ENCODE data around the gene AGFG2.

The AGFG2 gene

GRCh38 chr7:100599911-100600729, 61.1 kb downstream of the AGFG2 start:
- Histone ChIP-seq H3K4me3 (ENCODE audit: low read length) (no peak overlapping the region), H3K27me3 (ENCODE audit: insufficient read depth, low read length) (no peaks in the 10 kb centered on the region), H3K4me1 (ENCODE audit: insufficient read depth, low read length) (peaks cover 33% of the 10 kb centered on the region), H3K36me3 (ENCODE audit: insufficient read depth, low read length) (no peaks in the 10 kb centered on the region), H2AFZ (ENCODE audit: low read depth, low read length) (no peak overlapping the region), H3K9me3 (ENCODE audit: low read length) (no peaks in the 10 kb centered on the region)

- Histone ChIP-seq H3K4me3 (ENCODE audit: low read length) (no peak overlapping the region), H3K9me3 (ENCODE audit: low read length) (no peaks in the 10 kb centered on the region), H3K27me3 (ENCODE audit: insufficient read depth, low read length) (no peaks in the 10 kb centered on the region), H3K4me1 (ENCODE audit: insufficient read depth, low read length) (peaks cover 33% of the 10 kb centered on the region), H3K36me3 (ENCODE audit: insufficient read depth, low read length) (no peaks in the 10 kb centered on the region), H2AFZ (ENCODE audit: low read depth, low read length) (no peak overlapping the region)
These were observed 61.7 kb downstream of the AGFG2 start for GRCh38 chr7:100600730-100601038.

DNA sequence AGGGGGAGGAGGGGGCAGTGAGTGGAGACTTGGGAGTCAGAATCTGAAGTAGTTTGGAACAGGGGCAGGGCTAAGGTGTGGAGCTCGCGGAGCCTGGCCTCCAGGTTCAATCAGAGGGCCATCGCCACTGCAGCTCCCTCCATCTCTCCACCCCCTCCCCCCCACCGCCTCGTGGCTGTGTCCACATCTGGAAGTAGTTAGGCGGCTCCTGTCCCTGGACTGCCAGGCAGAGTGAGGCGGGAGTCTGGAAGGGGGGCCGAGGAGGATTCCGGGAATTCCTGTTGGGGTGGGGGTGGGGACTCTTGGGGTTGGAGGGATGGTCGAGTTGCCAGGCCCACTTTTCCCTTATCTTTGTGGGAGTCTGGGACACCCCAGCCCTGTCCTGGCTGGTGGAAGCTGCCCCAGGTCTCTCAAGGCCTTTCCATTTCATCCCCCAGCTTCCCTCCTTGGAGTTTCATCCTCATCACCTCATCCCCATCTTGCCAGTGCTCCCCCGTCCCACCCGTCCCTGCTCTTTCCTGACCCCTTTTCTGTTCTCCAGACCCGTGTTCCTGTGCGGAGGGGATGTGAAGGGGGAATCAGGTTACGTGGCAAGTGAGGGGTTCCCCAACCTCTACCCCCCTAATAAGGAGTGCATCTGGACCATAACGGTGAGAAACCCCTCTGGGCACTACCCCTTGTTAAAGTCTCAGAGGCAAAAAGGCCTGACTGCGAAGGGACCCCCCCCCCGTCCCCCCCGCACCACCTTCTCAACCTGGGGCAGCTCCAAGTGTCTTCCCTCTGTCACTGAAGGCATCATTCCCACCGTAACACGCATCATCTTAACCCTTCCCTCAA, 64.1 kb downstream of the AGFG2 start:
- peaks cover 33% of the 10 kb centered on the region for H3K4me1 ChIP-seq (ENCODE audit: insufficient read depth, low read length)
- no peaks in the 10 kb centered on the region for H3K9me3 ChIP-seq (ENCODE audit: low read length)
- H2AFZ ChIP-seq (ENCODE audit: low read depth, low read length) = no peak overlapping the region
- H3K4me3 ChIP-seq (ENCODE audit: low read length) = peak overlapping the region; percentile 33
- no peaks in the 10 kb centered on the region for H3K36me3 ChIP-seq (ENCODE audit: insufficient read depth, low read length)
- H3K27me3 ChIP-seq (ENCODE audit: insufficient read depth, low read length) = no peaks in the 10 kb centered on the region

DNA sequence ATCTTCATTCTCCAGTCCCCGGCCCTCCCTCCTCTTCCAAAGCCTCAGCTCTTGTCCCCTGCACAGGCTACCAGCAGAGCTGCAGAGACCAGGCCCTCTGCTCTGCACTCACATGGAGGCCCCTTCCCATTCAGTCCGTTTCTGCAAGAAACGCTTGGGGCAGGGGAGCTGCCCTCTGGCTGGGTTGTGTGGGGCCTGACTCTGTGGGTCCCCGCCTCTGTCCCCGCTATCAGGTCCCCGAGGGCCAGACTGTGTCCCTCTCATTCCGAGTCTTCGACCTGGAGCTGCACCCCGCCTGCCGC, 64.7 kb downstream of the AGFG2 start:
- no peaks in the 10 kb centered on the region for H3K9me3 ChIP-seq (ENCODE audit: low read length)
- H3K4me3 ChIP-seq (ENCODE audit: low read length) = peak overlapping the region; percentile 33
- H3K36me3 ChIP-seq (ENCODE audit: insufficient read depth, low read length) = no peaks in the 10 kb centered on the region
- no peaks in the 10 kb centered on the region for H3K27me3 ChIP-seq (ENCODE audit: insufficient read depth, low read length)
- H2AFZ ChIP-seq (ENCODE audit: low read depth, low read length) = no peak overlapping the region
- H3K4me1 ChIP-seq (ENCODE audit: insufficient read depth, low read length) = peaks cover 33% of the 10 kb centered on the region

- Histone ChIP-seq H3K4me3 (ENCODE audit: low read length) (peak overlapping the region; percentile 33), H3K27me3 (ENCODE audit: insufficient read depth, low read length) (no peaks in the 10 kb centered on the region), H2AFZ (ENCODE audit: low read depth, low read length) (no peak overlapping the region), H3K36me3 (ENCODE audit: insufficient read depth, low read length) (no peaks in the 10 kb centered on the region), H3K9me3 (ENCODE audit: low read length) (no peaks in the 10 kb centered on the region), H3K4me1 (ENCODE audit: insufficient read depth, low read length) (peaks cover 33% of the 10 kb centered on the region)
These were observed 65.3 kb downstream of the AGFG2 start for GRCh38 chr7:100604028-100604975.

DNA sequence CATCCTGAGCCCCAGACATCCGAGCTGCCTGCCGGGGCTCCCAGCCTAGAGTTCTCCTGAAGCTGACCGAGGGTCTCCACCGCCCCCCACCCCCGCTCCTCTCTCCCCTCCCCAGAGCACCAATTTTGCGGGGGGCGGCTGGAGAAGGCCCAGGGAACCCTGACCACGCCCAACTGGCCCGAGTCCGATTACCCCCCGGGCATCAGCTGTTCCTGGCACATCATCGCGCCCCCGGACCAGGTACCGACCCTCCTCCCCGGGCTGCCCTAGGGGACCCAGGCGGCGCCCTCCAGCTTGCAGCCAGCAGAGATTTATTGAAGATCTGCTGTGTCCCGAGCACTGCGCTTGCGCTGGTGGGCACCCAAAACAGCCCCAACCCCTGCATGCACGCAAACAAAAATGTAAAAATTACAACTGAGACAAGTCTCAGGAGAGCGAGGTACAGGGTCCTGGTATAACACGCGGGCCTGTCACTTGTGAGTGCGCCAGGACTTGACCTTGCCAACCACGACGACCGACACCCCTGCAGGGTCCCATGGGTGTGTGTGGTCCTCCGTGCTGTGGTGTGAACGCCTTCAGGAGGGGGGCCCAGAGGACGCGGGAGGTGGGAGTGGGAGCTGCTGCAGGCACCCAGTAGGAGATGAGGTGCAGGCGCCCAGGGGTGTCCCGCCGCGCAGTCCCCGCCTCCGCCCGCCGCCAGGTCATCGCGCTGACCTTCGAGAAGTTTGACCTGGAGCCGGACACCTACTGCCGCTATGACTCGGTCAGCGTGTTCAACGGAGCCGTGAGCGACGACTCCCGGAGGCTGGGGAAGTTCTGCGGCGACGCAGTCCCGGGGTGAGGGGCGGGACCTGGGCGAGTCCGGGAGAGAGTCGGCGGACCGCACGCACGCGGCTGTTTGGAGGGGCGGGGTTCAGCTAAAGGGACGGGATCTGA, 66.2 kb downstream of the AGFG2 start:
- H3K4me1 ChIP-seq (ENCODE audit: insufficient read depth, low read length) = peaks cover 31% of the 10 kb centered on the region
- no peaks in the 10 kb centered on the region for H3K36me3 ChIP-seq (ENCODE audit: insufficient read depth, low read length)
- peak overlapping the region; percentile 22 for H3K4me3 ChIP-seq (ENCODE audit: low read length)
- no peaks in the 10 kb centered on the region for H3K9me3 ChIP-seq (ENCODE audit: low read length)
- H3K27me3 ChIP-seq (ENCODE audit: insufficient read depth, low read length) = no peaks in the 10 kb centered on the region
- H2AFZ ChIP-seq (ENCODE audit: low read depth, low read length) = no peak overlapping the region

- Histone ChIP-seq H3K36me3 (ENCODE audit: insufficient read depth, low read length) (no peaks in the 10 kb centered on the region), H3K27me3 (ENCODE audit: insufficient read depth, low read length) (no peaks in the 10 kb centered on the region), H3K4me1 (ENCODE audit: insufficient read depth, low read length) (peaks cover 22% of the 10 kb centered on the region), H3K4me3 (ENCODE audit: low read length) (no peak overlapping the region), H3K9me3 (ENCODE audit: low read length) (no peaks in the 10 kb centered on the region), H2AFZ (ENCODE audit: low read depth, low read length) (no peak overlapping the region)
These were observed 67.3 kb downstream of the AGFG2 start for GRCh38 chr7:100606313-100606712.

DNA sequence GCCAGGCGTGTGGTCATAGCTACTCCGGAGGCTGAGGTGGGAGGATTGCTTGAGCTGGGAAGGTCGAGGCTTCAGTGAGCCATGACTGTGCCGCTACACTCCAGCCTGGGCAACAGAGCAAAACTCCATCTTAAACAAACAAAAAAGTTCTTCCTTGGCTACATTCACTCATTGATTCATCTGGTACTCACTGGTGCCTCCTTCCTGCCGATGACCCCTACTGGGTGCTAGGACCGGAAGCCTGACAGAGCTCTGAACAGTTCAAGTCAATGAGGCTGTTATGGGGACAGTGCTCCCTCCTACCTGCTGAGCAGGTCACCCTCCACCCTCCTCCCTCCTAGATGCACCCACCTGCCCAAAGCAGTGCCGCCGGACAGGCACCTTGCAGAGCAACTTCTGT, 68.1 kb downstream of the AGFG2 start:
- Histone ChIP-seq H3K36me3 (ENCODE audit: insufficient read depth, low read length) (no peaks in the 10 kb centered on the region), H2AFZ (ENCODE audit: low read depth, low read length) (no peak overlapping the region), H3K4me1 (ENCODE audit: insufficient read depth, low read length) (peaks cover 16% of the 10 kb centered on the region), H3K27me3 (ENCODE audit: insufficient read depth, low read length) (no peaks in the 10 kb centered on the region), H3K9me3 (ENCODE audit: low read length) (no peaks in the 10 kb centered on the region), H3K4me3 (ENCODE audit: low read length) (no peak overlapping the region)

DNA sequence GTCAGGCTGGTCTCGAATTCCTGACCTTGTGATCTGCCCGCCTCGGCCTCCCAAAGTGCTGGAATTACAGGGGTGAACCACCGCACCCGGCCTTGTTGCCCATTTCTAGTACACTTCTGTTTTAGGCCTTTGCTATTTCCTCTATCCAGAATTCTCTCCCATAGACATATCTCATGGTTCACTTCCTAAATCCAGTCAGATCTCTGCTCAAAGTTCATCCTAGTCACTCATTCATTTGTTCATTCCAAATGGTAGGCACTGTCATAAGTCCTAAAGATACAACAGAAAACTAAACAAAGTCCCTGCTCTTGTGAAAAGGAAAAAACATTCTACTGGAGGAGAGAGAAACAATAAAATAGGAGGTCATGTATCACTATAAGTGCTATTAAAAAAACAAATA, 71.0 kb downstream of the AGFG2 start:
- Histone ChIP-seq H3K4me1 (ENCODE audit: insufficient read depth, low read length) (peaks cover 9% of the 10 kb centered on the region), H3K9me3 (ENCODE audit: low read length) (no peaks in the 10 kb centered on the region), H3K4me3 (ENCODE audit: low read length) (no peak overlapping the region), H3K36me3 (ENCODE audit: insufficient read depth, low read length) (peaks cover 3% of the 10 kb centered on the region), H3K27me3 (ENCODE audit: insufficient read depth, low read length) (no peaks in the 10 kb centered on the region), H2AFZ (ENCODE audit: low read depth, low read length) (no peak overlapping the region)

DNA sequence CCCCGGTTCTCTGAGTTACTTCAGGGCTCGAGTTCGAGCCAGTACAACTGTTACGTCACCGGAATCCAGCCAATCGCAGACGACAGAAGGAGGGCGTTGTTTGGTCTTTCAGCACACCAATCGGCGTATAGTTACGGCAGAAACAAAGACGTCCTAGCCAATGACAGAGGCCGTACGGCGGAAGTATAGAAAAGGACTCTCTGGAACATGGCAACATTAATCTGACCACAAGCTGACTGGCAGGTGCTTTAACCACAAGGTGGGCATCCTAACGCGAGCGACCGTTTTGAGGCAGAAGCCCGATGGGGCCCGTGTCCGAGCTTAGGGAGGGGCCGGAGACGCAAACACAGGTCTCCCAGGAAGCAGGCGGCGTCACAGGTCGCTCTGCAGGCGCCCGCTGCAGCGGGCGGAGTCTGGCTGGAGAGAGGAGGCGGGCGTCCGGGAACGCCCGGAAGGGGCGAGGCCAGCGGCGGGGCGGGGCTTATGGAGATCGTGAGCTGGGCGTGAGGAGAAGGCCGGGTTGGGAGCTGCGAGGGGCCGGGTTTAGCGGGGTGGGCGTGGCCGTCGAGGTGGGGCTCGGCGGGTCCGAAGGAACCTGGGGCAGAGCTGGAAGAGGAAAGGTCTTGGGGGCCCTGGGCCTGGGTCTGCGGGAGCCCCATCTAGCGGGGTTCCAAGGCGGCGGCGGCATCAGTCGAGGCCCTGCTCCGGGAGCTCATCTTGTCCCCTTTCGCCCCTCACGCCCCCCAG, 73.2 kb downstream of the AGFG2 start, which contains the start of gene MOSPD3:
Gene MOSPD3 (plus strand): TSS at position 558 of the 747 bp plus-strand sequence. CDS start 252 bp downstream, outside the sequence.
- H3K9me3 ChIP-seq (ENCODE audit: low read length) = no peaks in the 10 kb centered on the region
- H3K4me1 ChIP-seq (ENCODE audit: insufficient read depth, low read length) = peaks cover 9% of the 10 kb centered on the region
- no peaks in the 10 kb centered on the region for H3K27me3 ChIP-seq (ENCODE audit: insufficient read depth, low read length)
- H3K36me3 ChIP-seq (ENCODE audit: insufficient read depth, low read length) = peaks cover 5% of the 10 kb centered on the region
- peak within 1 kb of the TSS; percentile 47 for H2AFZ ChIP-seq (ENCODE audit: low read depth, low read length)
- peak within 1 kb of the TSS; percentile 76 for H3K4me3 ChIP-seq (ENCODE audit: low read length)

DNA sequence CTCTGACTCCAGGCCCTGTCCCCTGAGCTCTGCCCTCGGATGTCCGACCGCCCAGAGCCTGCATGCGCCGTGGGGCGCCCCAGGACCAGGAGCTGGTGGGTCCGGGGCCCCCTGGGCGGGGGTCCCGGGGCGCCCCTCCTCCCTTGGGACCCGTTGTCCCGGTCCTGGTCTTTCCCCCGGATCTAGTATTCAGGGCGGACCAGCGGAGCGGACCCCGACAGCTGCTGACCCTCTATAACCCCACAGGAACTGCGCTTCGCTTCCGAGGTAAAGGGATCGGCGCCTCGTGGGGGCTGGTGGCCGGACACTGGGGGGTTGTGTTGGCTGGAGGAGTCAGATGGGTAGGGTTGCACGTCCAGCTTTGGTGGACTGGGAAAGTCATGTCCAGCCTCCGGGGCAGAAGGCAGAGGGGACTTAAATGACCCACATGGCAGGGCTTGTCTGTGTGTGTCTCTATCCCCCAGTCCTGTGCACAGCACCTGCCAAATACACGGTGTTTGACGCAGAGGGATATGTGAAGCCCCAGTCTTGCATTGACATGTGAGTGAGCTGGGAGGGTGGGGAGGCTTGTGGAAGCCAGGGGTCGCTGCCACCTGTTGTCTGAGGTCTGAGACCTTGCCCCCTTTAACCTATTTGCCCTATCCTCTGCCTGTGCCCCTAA, 73.9 kb downstream of the AGFG2 start:
- H3K4me3 ChIP-seq (ENCODE audit: low read length) = peak overlapping the region; percentile 76
- no peaks in the 10 kb centered on the region for H3K27me3 ChIP-seq (ENCODE audit: insufficient read depth, low read length)
- peaks cover 9% of the 10 kb centered on the region for H3K4me1 ChIP-seq (ENCODE audit: insufficient read depth, low read length)
- H3K9me3 ChIP-seq (ENCODE audit: low read length) = no peaks in the 10 kb centered on the region
- peaks cover 5% of the 10 kb centered on the region for H3K36me3 ChIP-seq (ENCODE audit: insufficient read depth, low read length)
- peak overlapping the region; percentile 47 for H2AFZ ChIP-seq (ENCODE audit: low read depth, low read length)
